PC-9 (cell line): ENCODE results near the gene COLGALT1. TPM values are rescaled to one million over a fixed set of nuclear protein-coding genes. Genes with fewer than 3 reads are reported as not detected.
A peak's percentile ranks its signal among the peaks of the same experiment; 100 is the strongest.

Experiments
- BruUV-seq: library from RNA; stranded (reverse); fragments of 400-500 nt; replicated peaks from 2 replicates; lab custom pipeline; 2021; lab: Mats Ljungman, UMichigan
- CTCF ChIA-PET: fragments of 300-600 bp; sonication (Branson Sonifier 250); formaldehyde crosslinking; loops from one replicate; lab custom pipeline; 2022; ENCODE audit warnings: antibody characterized with exemption; lab: Charles Lee
- POLR2A ChIA-PET: fragments of 300-600 bp; sonication (Branson Sonifier 250); formaldehyde crosslinking; loops from one replicate; lab custom pipeline; 2022; ENCODE audit warnings: antibody characterized with exemption; ENCODE audit not compliant: unreplicated experiment; lab: Charles Lee
- DNase-seq, 2 experiments: peaks; one replicate each; pipeline versions ENCODE4 v3.0.0 to v3.0.0-alpha.2; 2015 to 2022; ENCODE audit warnings: mixed read lengths in 1 of 2
- H2AFZ ChIP-seq: fragments of 200-600 bp; sonication (generic); 2 replicates; pipeline ENCODE4 v1.8.1; 2017; ENCODE audit warnings: antibody characterized with exemption
- H3F3A ChIP-seq: fragments of 200-600 bp; sonication (generic); 2 replicates; pipeline ENCODE4 v1.8.1; 2017; ENCODE audit warnings: antibody characterized with exemption, mild to moderate bottlenecking, low read depth; ENCODE audit not compliant: insufficient read depth
- H3K27ac ChIP-seq: fragments of 200-600 bp; sonication (generic); 2 replicates; pipeline ENCODE4 v1.6.1; 2016; ENCODE audit warnings: mixed run types
- H3K27me3 ChIP-seq: fragments of 200-600 bp; sonication (generic); 2 replicates; pipeline ENCODE4 v1.6.1; 2016; ENCODE audit warnings: low read depth, mixed run types; ENCODE audit not compliant: insufficient read depth
- H3K36me3 ChIP-seq: fragments of 200-600 bp; sonication (generic); 2 replicates; pipeline ENCODE4 v1.6.1; 2016; ENCODE audit warnings: low read depth, mixed run types
- H3K4me1 ChIP-seq: fragments of 200-600 bp; sonication (generic); replicated peaks from 2 replicates; pipeline ENCODE4 v1.6.1; 2016; ENCODE audit warnings: mixed run types; ENCODE audit not compliant: insufficient read depth
- H3K4me2 ChIP-seq: fragments of 200-600 bp; sonication (generic); 2 replicates; pipeline ENCODE4 v1.6.1; 2017; ENCODE audit warnings: mixed run types
- H3K4me3 ChIP-seq: fragments of 200-600 bp; sonication (generic); 2 replicates; pipeline ENCODE4 v1.6.1; 2016; ENCODE audit warnings: mixed run types
- H3K79me2 ChIP-seq: fragments of 200-600 bp; sonication (generic); 2 replicates; pipeline ENCODE4 v1.6.1; 2017; ENCODE audit warnings: low read depth, mixed run types
- H3K9me2 ChIP-seq: fragments of 200-600 bp; sonication (generic); 2 replicates; pipeline ENCODE4 v1.8.1; 2017; ENCODE audit warnings: mild to moderate bottlenecking; ENCODE audit not compliant: insufficient read depth
- H3K9me3 ChIP-seq: fragments of 200-600 bp; sonication (generic); 2 replicates; pipeline ENCODE4 v1.8.1; 2016; ENCODE audit warnings: low read depth; ENCODE audit not compliant: insufficient read depth
- H4K20me1 ChIP-seq: fragments of 200-600 bp; sonication (generic); 2 replicates; pipeline ENCODE4 v1.8.1; 2017; ENCODE audit not compliant: insufficient read depth
- CTCF ChIP-seq: fragments of 200-600 bp; sonication (generic); conservative IDR thresholded peaks from 2 replicates; pipeline ENCODE4 v1.6.1; 2017; ENCODE audit warnings: mixed run types, antibody characterized with exemption, mild to moderate bottlenecking, moderate library complexity
- EZH2 ChIP-seq: fragments of 200-600 bp; sonication (generic); IDR thresholded peaks from 2 replicates; pipeline ENCODE4 v1.8.0; 2017; ENCODE audit warnings: antibody characterized with exemption, low read depth
- intact Hi-C: fragments of 100-400 bp; cut with micrococcal nuclease; formaldehyde crosslinking; loops from one replicate; pipeline ENCODE4 v1.10.0; 2022; ENCODE audit not compliant: unreplicated experiment
- total RNA-seq: library from RNA; stranded (reverse); gene quantifications from 2 replicates; pipeline ENCODE4 v1.2.3, GENCODE V29; 2021

The COLGALT1 gene
- total RNA-seq, 1 experiment from 2014 or later, result 88.8 TPM

GRCh38 chr19:17534767-17535166 lies 20.7 kb upstream of the COLGALT1 start:
- POLR2A ChIA-PET, result no interaction called here
- BruUV-seq, result no TSS peak
- no peak for DNase-seq
- Histone ChIP-seq H3K36me3 (no peaks in the 10 kb centered on the region), H3K27ac (no peak overlapping the region), H3K4me3 (no peak overlapping the region), H3K9me3 (no peaks in the 10 kb centered on the region), H3K79me2 (no peaks in the 10 kb centered on the region), H3K9me2 (no peaks in the 10 kb centered on the region), H3K4me2 (no peak overlapping the region), H3F3A (peaks cover 7% of the 10 kb centered on the region; the same call in 1 of the 2 replicates), H4K20me1 (no peaks in the 10 kb centered on the region), H2AFZ (no peak overlapping the region), H3K27me3 (peaks cover 14% of the 10 kb centered on the region; the same call in 1 of the 2 replicates), H3K4me1 (peaks cover 10% of the 10 kb centered on the region; the same call in 1 of the 2 replicates)
- CTCF ChIA-PET, result no interaction called here
- intact Hi-C loops, result no loop called here
- TF ChIP-seq CTCF (no peak), EZH2 (no peak)

- peaks cover 14% of the 10 kb centered on the region; the same call in 1 of the 2 replicates for H3K27me3 ChIP-seq
- ChIA-PET CTCF (no interaction called here), POLR2A (no interaction called here)
- no peaks in the 10 kb centered on the region for H3K9me3 ChIP-seq
- no peak overlapping the region for H3K4me3 ChIP-seq
- H3K4me2 ChIP-seq, result no peak overlapping the region
- H3K36me3 ChIP-seq, result no peaks in the 10 kb centered on the region
- H3K9me2 ChIP-seq, result no peaks in the 10 kb centered on the region
- peaks cover 17% of the 10 kb centered on the region; the same call in 1 of the 2 replicates for H3F3A ChIP-seq
- H3K79me2 ChIP-seq, result no peaks in the 10 kb centered on the region
- TF ChIP-seq CTCF (no peak), EZH2 (no peak)
- peaks cover 10% of the 10 kb centered on the region; the same call in 1 of the 2 replicates for H3K4me1 ChIP-seq
- H2AFZ ChIP-seq, result no peak overlapping the region
- no TSS peak for BruUV-seq
- no peaks in the 10 kb centered on the region for H4K20me1 ChIP-seq
- no peak for DNase-seq
- no peak overlapping the region for H3K27ac ChIP-seq
- intact Hi-C loops, result no loop called here
Observed at GRCh38 chr19:17536955-17537354, 18.5 kb upstream of the COLGALT1 start.

GRCh38 chr19:17538684-17539237 lies 16.7 kb upstream of the COLGALT1 start:
- peak overlapping the region; percentile 71 for H2AFZ ChIP-seq

More at GRCh38 chr19:17538684-17539237, 16.7 kb upstream of the COLGALT1 start:
- peak overlapping the region; percentile 66 for H3K4me3 ChIP-seq
- no peak for TF ChIP-seq EZH2
- TF ChIP-seq CTCF, result no peak
- H3K27ac ChIP-seq, result no peak overlapping the region
- DNase-seq, result no peak
- H3K9me2 ChIP-seq, result no peaks in the 10 kb centered on the region
- H3F3A ChIP-seq, result peaks cover 17% of the 10 kb centered on the region; the same call in 1 of the 2 replicates
- H3K36me3 ChIP-seq, result no peaks in the 10 kb centered on the region
- peaks cover 14% of the 10 kb centered on the region; the same call in 1 of the 2 replicates for H3K27me3 ChIP-seq
- CTCF ChIA-PET, result interaction anchor here (0.8 kb wide), 1 partner anchor 41 kb away, joined by 5 read pairs; no protein-coding TSS in a partner anchor
- POLR2A ChIA-PET, result no interaction called here
- peaks cover 10% of the 10 kb centered on the region; the same call in 1 of the 2 replicates for H3K4me1 ChIP-seq
- intact Hi-C loops, result no loop called here
- H3K9me3 ChIP-seq, result no peaks in the 10 kb centered on the region
- BruUV-seq, result no TSS peak
- H3K4me2 ChIP-seq, result peak overlapping the region; percentile 87
- no peaks in the 10 kb centered on the region for H4K20me1 ChIP-seq
- no peaks in the 10 kb centered on the region for H3K79me2 ChIP-seq
